Immature natural killer cell (primary cell): Measurements from ENCODE around the gene STXBP5L. TPM values are rescaled to one million over a fixed set of nuclear protein-coding genes. Genes with fewer than 3 reads are reported as not detected.
"Not testable (repeated sequence)": the region's sequence is repeated elsewhere in the genome, so short reads cannot be mapped to it uniquely, and the experiment has no call there.

Source experiments
- DNase-seq, 3 donors: peaks; one replicate each; pipeline ENCODE4 v3.0.0; 2022; ENCODE audit warnings: mixed read lengths in 1 of 3
- H3K27ac Mint-ChIP-seq, 6 donors: one replicate each; pipeline ENCODE4 v1.8.0; 2020; ENCODE audit warnings: mixed read lengths in 6 of 6, mild to moderate bottlenecking in 5 of 6, inconsistent platforms in 4 of 6, moderate library complexity in 3 of 6
- H3K27me3 Mint-ChIP-seq, 3 donors: one replicate each; pipeline ENCODE4 v1.8.0; 2020 to 2021; ENCODE audit warnings: low read depth in 3 of 3, mild to moderate bottlenecking in 3 of 3, mixed read lengths in 3 of 3, moderate library complexity in 3 of 3, inconsistent platforms in 1 of 3
- H3K36me3 Mint-ChIP-seq, 3 donors: one replicate each; pipeline ENCODE4 v1.8.0; 2020; ENCODE audit warnings: mixed read lengths in 3 of 3, inconsistent platforms in 2 of 3, mild to moderate bottlenecking in 2 of 3
- H3K4me1 Mint-ChIP-seq, 2 donors: one replicate each; pipeline ENCODE4 v1.8.0; 2020; ENCODE audit warnings: inconsistent platforms in 2 of 2, mild to moderate bottlenecking in 2 of 2, mixed read lengths in 2 of 2, moderate library complexity in 1 of 2
- H3K4me3 Mint-ChIP-seq, 5 donors: one replicate each; pipeline ENCODE4 v1.8.0; 2020; ENCODE audit warnings: mild to moderate bottlenecking in 5 of 5, mixed read lengths in 5 of 5, inconsistent platforms in 3 of 5, moderate library complexity in 3 of 5
- H3K9me3 Mint-ChIP-seq, 6 donors: one replicate each; pipeline ENCODE4 v1.8.0; 2020; ENCODE audit warnings: mild to moderate bottlenecking in 6 of 6, mixed read lengths in 6 of 6, inconsistent platforms in 4 of 6, moderate library complexity in 3 of 6
- polyA plus RNA-seq, 3 donors: library from polyadenylated mRNA; unstranded; fragments of 300-500 nt; fragmentation: Illumina TruSeq; gene quantifications; one replicate each; pipeline ENCODE4 v1.2.3, GENCODE V29; 2021

STXBP5L gene
- polyA plus RNA-seq, 3 donors from 2014 or later = not detected

GRCh38 chr3:121075191-121075590, 167.2 kb downstream of the STXBP5L start:
- peaks cover 0 to 6% (median 0%) of the 10 kb centered on the region in 3 donors for H3K36me3 Mint-ChIP-seq
- no peak for DNase-seq
- peaks cover 0 to 4% (median 2%) of the 10 kb centered on the region in 3 donors for H3K27me3 Mint-ChIP-seq
- H3K4me1 Mint-ChIP-seq = no peaks in the 10 kb centered on the region
- no peak overlapping the region for H3K4me3 Mint-ChIP-seq
- no peak overlapping the region for H3K27ac Mint-ChIP-seq
- peaks cover 9 to 35% (median 24%) of the 10 kb centered on the region in 6 donors for H3K9me3 Mint-ChIP-seq

- H3K9me3 Mint-ChIP-seq = peaks cover 9 to 54% (median 32%) of the 10 kb centered on the region in 6 donors
Measured at GRCh38 chr3:121078378-121079101, 170.5 kb downstream of the STXBP5L start.

GRCh38 chr3:121096953-121097352, 188.9 kb downstream of the STXBP5L start:
- DNase-seq = no peak
- Mint-ChIP-seq H3K36me3 (peaks cover 0 to 6% (median 0%) of the 10 kb centered on the region in 3 donors), H3K27ac (no peak overlapping the region), H3K4me1 (no peaks in the 10 kb centered on the region), H3K4me3 (no peak overlapping the region), H3K27me3 (peaks cover 0 to 2% (median 0%) of the 10 kb centered on the region in 3 donors), H3K9me3 (peaks cover 18 to 58% (median 34%) of the 10 kb centered on the region in 6 donors)

More at GRCh38 chr3:121078378-121079101, 170.5 kb downstream of the STXBP5L start:
- H3K27me3 Mint-ChIP-seq, H3K4me3 Mint-ChIP-seq, H3K4me1 Mint-ChIP-seq, H3K36me3 Mint-ChIP-seq, H3K27ac Mint-ChIP-seq, DNase-seq: not testable (repeated sequence)

DNA sequence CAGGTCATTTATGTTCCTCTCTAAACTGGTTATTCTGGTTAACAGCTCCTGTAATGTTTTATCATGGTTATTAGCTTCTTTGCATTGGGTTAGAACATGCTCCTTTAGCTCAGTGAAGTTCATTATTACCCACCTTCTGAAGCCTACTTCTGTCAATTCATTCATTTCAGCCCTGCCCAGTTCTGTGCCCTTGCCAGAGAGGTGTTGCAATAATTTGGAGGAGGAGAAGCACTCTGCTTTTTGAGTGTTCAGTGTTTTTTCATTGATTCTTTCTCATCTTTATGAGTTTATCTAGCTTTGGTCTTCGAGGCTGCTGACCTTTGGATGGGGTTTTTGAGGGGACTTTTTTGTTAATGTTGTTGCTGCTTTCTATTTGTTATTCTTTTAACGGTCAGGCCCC, 203.1 kb downstream of the STXBP5L start:
- not testable (repeated sequence) for DNase-seq, H3K36me3 Mint-ChIP-seq, H3K4me1 Mint-ChIP-seq, H3K27me3 Mint-ChIP-seq, H3K4me3 Mint-ChIP-seq, H3K27ac Mint-ChIP-seq
- peaks cover 0 to 39% (median 21%) of the 10 kb centered on the region in 6 donors for H3K9me3 Mint-ChIP-seq

DNA sequence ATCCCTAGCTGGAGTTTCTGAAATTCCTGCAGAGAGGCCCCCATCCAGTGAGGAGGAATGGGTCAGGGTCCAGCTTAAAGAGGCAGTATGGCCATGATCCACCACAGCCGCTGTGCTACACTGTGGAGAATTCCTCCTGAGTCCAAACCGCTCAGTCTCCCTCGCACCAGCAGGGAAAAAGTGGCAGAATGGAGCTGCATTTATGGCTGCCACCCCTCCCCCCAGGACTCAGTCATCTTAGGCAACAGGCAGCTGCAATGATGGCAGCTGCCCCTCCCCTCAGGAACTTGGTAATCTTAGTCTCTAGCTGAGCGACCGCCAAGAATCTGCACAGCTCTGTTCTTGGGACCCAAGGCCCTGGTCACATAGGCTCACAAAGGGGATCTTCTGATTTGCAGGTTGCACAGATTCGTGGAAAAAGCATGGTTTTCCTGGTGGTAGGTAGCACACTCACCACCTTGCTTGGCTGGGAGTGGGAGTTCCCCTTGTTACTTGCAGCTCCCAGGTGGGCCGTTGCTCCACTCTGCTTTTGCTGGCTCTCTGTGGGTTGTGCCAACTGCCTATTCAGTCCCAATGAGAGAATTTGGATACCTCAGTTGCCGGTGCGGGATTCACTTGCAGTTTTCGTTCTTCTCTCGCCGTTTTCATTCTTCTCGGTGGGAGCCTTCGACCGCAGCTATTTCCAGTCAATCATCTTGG, 204.1 kb downstream of the STXBP5L start:
- DNase-seq = no peak
- no peak overlapping the region for H3K4me3 Mint-ChIP-seq
- H3K27me3 Mint-ChIP-seq = peaks cover 0 to 2% (median 0%) of the 10 kb centered on the region in 3 donors

DNA sequence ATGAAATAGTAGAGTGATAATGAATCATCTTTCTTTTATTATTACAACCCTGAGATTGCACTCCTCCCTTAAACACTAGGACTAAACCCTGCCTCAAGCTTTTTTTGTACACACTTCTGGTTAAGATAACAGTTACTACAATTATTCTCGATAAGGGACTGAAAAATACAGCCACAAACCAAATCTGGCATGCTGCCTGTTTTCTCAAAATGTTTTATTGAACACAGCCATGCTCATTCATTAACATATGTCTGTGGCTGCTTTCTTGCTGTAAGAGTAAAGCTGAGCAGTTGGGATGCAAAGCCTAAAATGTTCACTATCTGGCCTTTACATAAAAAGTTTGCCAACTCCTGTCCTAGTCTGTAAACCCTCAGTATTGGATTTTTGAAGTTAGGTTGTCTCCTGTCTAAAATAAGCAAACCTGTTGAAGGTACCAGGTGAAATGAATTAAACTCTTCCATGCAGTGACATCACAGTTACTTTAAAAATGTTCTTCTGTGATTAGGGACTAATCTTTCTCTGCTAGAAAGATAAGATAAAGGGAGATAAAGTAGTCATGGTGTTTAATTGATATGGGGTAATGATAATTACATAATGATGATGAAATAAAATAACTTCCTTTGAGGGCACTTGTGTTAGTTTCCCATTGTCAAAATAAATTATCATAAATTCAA, 218.2 kb downstream of the STXBP5L start:
- H3K27ac Mint-ChIP-seq = no peak overlapping the region
- DNase-seq = no peak
- no peak overlapping the region for H3K4me3 Mint-ChIP-seq
- H3K36me3 Mint-ChIP-seq = no peaks in the 10 kb centered on the region
- H3K27me3 Mint-ChIP-seq = no peaks in the 10 kb centered on the region
- H3K4me1 Mint-ChIP-seq = no peaks in the 10 kb centered on the region
- peaks cover 2 to 35% (median 4%) of the 10 kb centered on the region in 6 donors for H3K9me3 Mint-ChIP-seq

More for the DNA sequence above, 204.1 kb downstream of the STXBP5L start:
- Mint-ChIP-seq H3K4me1 (no peaks in the 10 kb centered on the region), H3K36me3 (no peaks in the 10 kb centered on the region), H3K27ac (no peak overlapping the region), H3K9me3 (peaks cover 0 to 39% (median 20%) of the 10 kb centered on the region in 6 donors)

GRCh38 chr3:121126707-121127035, 218.7 kb downstream of the STXBP5L start:
- no peak overlapping the region for H3K4me3 Mint-ChIP-seq
- H3K27ac Mint-ChIP-seq = no peak overlapping the region
- no peaks in the 10 kb centered on the region for H3K4me1 Mint-ChIP-seq
- no peaks in the 10 kb centered on the region for H3K36me3 Mint-ChIP-seq
- H3K27me3 Mint-ChIP-seq = no peaks in the 10 kb centered on the region
- H3K9me3 Mint-ChIP-seq = peaks cover 2 to 30% (median 4%) of the 10 kb centered on the region in 6 donors
- no peak for DNase-seq

DNA sequence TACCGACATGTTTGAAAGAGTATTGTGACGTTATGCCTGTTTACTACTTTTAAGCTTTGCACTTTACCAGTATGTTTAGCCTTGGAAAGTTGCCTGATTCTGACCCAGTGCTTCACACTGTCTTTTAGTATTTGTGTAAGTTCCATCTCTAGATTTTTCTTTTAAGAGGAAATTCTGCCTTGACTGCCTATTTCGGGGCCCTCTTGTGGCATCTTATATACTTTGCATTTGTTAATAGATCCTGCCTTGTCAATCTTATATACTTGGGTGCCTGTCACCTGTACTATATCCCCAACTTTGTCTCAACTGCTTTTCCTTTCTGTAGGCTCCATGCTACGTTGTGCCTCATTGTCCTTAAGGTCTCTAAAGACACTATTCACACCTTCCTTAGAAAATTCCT, 244.6 kb downstream of the STXBP5L start:
- no peaks in the 10 kb centered on the region for H3K27me3 Mint-ChIP-seq
- no peaks in the 10 kb centered on the region for H3K4me1 Mint-ChIP-seq
- H3K27ac Mint-ChIP-seq = no peak overlapping the region
- DNase-seq = no peak
- H3K36me3 Mint-ChIP-seq = no peaks in the 10 kb centered on the region
- H3K4me3 Mint-ChIP-seq = no peak overlapping the region
- peaks cover 0 to 28% (median 5%) of the 10 kb centered on the region in 6 donors for H3K9me3 Mint-ChIP-seq

DNA sequence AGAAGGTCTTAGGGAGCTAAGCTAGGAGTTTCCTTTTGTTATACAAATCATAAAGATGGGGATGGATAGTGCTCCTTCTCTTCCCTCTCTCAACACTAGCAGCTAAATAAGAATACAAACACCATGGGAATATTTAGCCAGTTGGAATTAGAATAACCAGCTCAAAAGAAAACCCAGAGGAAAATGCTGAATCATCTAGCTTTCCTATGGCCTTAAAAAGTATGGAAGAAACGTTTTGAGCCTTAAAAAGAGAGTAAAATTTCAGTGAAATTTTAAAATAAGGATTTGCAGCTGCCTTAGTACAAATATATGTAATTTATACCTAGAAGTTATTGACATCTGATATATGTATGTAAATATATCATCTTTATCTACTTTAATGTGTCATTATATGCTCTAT, 245.8 kb downstream of the STXBP5L start:
- H3K9me3 Mint-ChIP-seq = peaks cover 0 to 17% (median 3%) of the 10 kb centered on the region in 6 donors
- H3K4me1 Mint-ChIP-seq = no peaks in the 10 kb centered on the region
- no peak overlapping the region for H3K27ac Mint-ChIP-seq
- DNase-seq = no peak
- no peak overlapping the region for H3K4me3 Mint-ChIP-seq
- no peaks in the 10 kb centered on the region for H3K27me3 Mint-ChIP-seq
- H3K36me3 Mint-ChIP-seq = no peaks in the 10 kb centered on the region

DNA sequence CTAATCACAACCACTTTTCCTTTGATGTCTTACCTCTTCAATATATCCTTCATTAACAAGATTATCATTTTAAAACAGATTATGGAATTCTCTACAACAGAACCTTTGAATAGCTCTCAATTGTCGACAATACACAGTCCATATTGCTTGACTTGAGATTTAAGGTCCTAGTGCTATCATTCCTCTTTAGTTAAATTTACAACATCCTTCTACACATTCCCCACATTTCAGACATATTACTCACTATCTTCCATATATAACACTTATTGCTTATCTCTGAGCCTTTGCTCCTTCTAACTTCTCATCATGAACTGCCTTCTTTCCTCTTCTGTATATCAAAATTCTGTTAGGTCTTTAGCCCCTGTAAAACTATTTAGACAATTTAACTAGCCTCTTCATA, 247.0 kb downstream of the STXBP5L start:
- Mint-ChIP-seq H3K27ac (no peak overlapping the region), H3K27me3 (no peaks in the 10 kb centered on the region), H3K9me3 (peaks cover 0 to 18% (median 6%) of the 10 kb centered on the region in 6 donors), H3K4me3 (no peak overlapping the region), H3K4me1 (no peaks in the 10 kb centered on the region), H3K36me3 (no peaks in the 10 kb centered on the region)
- DNase-seq = no peak

DNA sequence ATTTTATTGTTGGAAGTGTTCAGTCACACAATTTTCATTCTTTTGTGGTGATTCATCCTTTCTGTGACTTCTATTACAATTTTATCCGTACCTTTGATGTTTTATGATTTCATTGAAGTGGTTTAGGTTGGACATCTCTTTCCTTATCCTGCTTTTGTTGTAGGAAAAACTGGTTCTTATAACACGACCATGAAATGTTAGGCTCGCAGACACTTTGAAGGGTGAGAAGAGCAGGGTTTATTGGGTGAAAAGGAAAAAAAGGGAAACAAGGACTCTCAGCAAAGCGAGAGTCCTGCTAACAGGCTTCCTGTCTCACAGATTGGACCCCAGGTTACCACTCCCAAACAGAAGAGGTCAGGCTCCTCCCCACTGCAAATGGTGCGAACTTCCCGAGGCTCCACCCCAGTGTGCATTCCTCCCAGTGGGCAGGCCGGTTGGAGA, 257.4 kb downstream of the STXBP5L start:
- Mint-ChIP-seq H3K4me3 (no peak overlapping the region), H3K27me3 (no peaks in the 10 kb centered on the region), H3K4me1 (no peaks in the 10 kb centered on the region), H3K36me3 (peaks cover 0 to 4% (median 0%) of the 10 kb centered on the region in 3 donors), H3K9me3 (peaks cover 10 to 39% (median 23%) of the 10 kb centered on the region in 6 donors), H3K27ac (no peak overlapping the region)
- DNase-seq = no peak

GRCh38 chr3:121167374-121168139, 259.6 kb downstream of the STXBP5L start:
- H3K27ac Mint-ChIP-seq = no peak overlapping the region
- no peaks in the 10 kb centered on the region for H3K27me3 Mint-ChIP-seq
- peaks cover 0 to 4% (median 0%) of the 10 kb centered on the region in 3 donors for H3K36me3 Mint-ChIP-seq
- H3K9me3 Mint-ChIP-seq = peaks cover 18 to 51% (median 24%) of the 10 kb centered on the region in 6 donors
- H3K4me1 Mint-ChIP-seq = no peaks in the 10 kb centered on the region
- no peak for DNase-seq
- no peak overlapping the region for H3K4me3 Mint-ChIP-seq

GRCh38 chr3:121175083-121175482, 267.1 kb downstream of the STXBP5L start:
- Mint-ChIP-seq H3K36me3 (no peaks in the 10 kb centered on the region), H3K4me1 (no peaks in the 10 kb centered on the region), H3K27ac (no peak overlapping the region), H3K27me3 (no peaks in the 10 kb centered on the region), H3K9me3 (peaks cover 11 to 54% (median 27%) of the 10 kb centered on the region in 6 donors), H3K4me3 (no peak overlapping the region)
- no peak for DNase-seq
